Anterior cingulate cortex (tissue), 58 donors: ENCODE measurements around the gene PKP2.

Source experiments
- DNase-seq, 58 donors: peaks; one replicate each; lab custom pipeline; 2025; lab: John Stamatoyannopoulos, UW

Gene PKP2

GRCh38 chr12:32896432-32897280 is at the start of gene PKP2:
Gene PKP2 (minus strand): TSS chr12:32896777. CDS start chr12:32896731, 46 bp downstream.
- DNase-seq = peak in 19 of 58 donors; percentile 2 to 54 (median 19)

DNA sequence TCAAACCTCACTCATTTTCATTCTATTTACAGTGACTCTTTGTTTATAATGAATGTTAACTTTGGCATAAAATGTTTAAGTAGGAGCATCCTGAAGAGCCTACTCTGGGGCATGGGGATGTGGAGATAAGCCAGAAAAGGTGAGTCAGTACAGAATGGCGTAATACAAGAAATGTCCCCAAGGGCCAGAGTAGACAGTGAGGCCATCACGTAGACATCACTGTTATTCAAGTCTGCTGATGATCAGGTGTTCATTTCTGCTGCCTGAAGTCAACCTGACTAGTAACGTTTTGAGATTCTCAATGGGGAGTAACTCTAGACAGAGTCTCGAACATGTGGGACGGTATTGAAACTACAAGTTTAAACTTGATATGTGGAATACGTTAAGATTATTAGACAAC is 47.6 kb upstream of the PKP2 start:
- DNase-seq = no peak

DNA sequence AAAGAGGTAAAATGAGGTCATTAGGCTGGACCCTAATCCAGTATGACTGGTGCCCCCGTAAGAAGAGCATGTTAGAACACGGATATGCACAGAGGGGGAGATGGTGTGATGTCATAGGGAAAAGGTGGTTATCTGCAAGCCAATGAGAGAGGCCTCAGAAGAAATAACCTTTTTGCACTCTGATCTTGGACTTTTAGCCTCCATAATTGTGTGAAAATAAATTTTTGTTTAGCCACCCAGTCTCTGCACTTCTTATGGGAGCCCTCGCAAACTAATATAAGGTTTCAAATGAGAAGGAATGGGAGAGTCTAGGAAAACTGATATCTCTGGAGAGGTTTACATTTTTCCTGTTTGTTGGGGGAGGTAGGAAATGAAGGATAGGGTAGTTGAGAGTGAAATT is 43.2 kb upstream of the PKP2 start:
- no peak for DNase-seq

DNA sequence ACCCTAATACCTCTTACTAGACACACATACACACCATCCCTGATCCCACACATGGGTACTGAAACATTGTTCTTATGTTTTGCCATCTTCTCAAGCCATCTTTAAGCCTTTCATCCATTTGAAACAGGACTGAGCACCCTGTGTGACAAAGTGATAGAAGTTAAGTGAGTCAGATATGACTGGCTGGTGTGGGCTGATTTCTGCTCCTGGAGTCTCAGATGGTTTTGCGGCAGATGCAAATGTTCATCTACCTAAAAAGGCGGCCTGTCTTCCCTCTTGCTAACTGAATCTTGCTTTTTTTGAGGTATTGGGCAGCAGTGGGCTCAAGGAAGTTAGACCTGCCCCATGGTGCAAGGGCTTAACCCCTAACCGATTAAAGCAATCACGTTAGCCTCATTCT is 30.4 kb upstream of the PKP2 start:
- DNase-seq = no peak

DNA sequence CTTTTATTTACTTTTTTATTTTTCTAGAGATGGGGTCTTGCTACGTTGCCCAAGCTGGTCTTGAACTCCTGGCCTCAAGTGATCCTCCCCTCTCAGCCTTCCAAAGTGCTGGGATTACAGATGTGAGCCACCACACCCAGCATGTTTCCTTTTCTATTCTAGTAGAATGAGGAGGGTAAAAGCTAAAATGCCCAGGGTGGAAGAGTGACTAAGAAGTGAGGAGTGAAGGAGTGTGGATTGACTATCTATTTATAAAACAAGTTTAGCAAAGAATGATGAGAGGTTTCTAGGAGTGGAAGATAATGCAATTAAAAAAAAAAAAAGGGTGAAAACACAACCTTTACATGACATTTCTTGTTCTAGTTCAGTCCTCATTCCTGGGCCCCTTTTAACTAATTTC is 29.8 kb upstream of the PKP2 start:
- no peak for DNase-seq

GRCh38 chr12:32922546-32923297 is 26.1 kb upstream of the PKP2 start:
- DNase-seq = no peak

- no peak for DNase-seq
Measured at GRCh38 chr12:32921397-32921796, 24.8 kb upstream of the PKP2 start.

DNA sequence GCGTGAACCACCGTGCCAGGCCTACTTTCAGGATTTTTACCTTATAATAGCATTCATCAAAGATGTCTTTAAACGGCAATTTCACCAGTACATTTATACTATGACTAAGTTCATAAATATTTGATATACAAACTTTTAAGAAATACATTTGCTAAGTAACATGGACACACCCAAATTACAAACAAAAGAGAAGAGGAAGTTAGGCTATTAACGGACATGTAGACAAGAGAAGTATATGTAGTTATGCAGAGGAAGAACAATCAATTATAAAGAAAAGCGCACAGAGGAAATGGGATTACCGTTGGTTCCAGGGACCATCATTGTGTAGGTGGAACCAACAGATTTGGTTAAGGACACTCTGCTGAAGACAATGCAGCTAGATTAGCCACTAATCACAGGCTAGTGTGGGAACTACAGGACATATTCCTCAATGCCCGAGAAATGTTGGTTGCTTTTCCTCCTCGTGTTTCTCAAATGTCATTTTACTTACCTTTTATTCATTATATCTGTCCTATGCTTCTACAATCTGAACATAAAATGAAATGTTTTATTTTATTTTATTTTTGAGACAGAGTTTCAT is 24.0 kb upstream of the PKP2 start:
- no peak for DNase-seq

DNA sequence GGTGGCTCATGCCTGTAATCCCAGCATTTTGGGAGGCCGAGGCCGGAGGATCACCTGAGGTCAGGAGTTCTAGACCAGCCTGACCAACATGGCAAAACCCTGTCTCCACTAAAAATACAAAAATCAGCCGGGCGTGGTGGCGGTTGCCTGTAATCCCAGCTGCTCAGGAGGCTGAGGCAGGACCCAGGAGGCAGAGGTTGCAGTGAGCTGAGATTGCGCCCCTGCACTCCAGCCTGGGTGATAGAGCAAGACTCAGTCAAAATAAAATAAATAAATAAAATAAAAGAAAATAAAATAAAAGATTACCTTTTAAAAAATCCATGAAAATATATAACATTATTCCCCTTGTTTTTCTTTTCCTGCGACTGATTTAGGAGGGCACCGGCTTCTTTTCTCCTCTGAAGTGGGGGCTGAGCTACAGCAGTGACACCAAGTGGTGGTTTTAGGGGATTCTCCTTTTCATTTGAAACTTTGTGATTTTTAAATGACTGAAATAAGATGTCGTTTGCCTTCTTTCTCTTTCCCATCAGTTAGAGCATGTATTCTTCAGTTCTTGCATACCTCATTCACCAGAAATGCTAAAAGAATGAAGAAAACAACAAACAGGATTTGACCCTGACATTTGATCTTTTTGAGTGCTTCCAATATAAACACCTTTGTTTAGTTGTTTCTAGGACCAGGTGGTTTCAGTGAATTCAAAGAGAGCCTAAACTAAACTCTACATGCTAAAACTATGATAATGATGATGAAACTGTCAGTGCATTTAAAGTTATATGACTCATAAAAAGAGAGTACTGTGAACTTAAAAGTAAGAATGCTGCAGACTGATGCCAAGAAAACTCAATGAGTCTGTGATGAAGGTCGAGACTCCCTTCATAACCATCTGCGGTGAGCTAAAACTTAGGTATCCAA is 22.6 kb upstream of the PKP2 start:
- DNase-seq = peak in 5 of 58 donors; percentile 1 to 20 (median 7)

DNA sequence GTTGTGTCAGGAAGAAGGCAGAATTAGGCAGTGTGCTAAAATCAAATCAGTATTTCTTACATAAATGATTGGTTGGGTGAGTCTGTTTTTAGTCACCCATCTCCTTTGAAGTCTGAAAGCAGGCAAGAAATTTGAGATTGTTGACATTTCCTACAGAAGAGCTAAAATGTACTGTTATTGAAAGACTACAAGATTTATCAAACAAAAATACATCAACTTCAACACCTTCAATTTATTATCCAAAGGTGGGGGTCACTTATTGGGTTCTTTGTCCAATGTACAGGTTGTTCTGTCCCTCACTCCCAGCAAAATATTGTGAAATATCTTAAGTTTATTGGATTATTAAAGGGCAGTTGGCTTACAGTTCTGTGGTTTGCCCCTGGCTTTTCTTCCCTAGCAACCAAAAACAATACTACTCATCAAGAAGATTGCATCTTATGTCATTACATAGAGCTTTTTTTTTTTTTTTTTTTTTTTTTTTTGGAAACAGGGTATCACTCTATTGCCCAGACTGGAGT is 20.6 kb upstream of the PKP2 start:
- DNase-seq = no peak

- no peak for DNase-seq
Measured at GRCh38 chr12:32907898-32908476, 11.4 kb upstream of the PKP2 start.

DNA sequence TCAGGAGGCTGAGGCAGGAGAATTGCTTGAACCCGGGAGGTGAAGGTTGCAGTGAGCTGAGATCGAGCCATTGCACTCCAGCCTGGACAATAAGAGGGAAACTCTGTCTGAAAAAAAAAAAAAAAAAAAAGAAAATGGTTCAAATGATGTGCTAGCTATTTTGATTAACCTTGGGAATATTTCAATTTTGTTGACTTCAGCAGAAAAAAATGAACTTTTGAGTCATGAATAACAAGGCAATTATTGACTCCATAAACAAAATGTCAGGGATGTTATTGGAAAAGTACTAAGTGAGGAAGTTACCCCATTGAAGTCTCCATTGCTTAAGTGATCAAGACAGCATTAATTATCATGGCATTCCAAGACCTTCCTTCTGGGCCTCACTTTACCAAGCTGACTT is 10.6 kb upstream of the PKP2 start:
- no peak for DNase-seq

- no peak for DNase-seq
Measured at GRCh38 chr12:32906399-32907165, 10.0 kb upstream of the PKP2 start.

GRCh38 chr12:32903763-32904162 is 7.2 kb upstream of the PKP2 start:
- no peak for DNase-seq

DNA sequence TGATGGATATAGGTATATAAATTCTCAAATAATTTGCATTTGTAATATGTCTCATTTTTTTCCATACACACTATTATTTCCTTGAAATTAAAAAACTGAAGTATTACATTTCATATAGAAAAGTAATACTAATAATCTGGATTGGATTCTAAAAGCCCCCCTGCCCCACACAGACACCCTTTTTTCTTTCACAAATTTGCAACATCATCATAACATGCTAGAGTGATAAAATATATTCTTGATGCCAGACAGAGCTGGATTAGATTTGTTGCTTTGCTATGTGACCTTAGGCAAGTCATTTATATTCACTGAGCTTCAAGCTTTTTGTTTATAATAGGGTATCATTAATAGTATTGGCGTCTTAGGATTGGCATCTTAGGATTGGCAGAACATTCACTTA is 6.7 kb upstream of the PKP2 start:
- DNase-seq = no peak

DNA sequence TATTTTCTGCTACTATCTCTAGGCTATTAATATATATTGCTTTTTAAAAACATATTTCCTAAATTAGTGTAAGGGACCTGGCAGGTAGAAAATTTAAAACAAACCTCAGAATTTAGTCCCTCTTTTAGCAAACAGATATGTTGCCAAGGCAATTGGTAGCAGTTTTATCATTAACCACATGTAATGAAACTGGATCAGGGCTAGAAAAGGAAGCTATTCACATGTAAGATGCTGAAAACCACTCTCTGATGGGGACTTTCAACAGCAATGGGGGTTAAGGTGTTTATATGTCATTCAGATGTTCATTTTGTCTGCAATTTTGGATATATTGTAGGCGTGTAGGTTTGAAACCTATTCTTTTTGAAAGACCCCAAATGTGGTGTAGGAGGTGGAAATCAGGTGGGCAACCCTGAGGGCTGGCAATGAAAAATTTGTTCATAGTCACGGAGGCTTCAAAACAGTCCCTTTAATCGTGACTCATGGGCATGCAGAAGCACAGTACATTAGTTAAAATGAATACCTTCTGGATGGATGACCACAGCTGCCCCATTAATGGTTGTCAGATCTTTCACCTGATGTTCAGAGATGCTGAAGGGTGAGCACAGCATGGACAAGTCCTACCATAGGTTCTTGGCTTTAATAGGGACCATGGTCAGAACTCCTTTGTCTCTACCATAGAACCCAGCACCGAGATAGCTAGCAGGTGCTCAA is 5.9 kb upstream of the PKP2 start:
- no peak for DNase-seq

DNA sequence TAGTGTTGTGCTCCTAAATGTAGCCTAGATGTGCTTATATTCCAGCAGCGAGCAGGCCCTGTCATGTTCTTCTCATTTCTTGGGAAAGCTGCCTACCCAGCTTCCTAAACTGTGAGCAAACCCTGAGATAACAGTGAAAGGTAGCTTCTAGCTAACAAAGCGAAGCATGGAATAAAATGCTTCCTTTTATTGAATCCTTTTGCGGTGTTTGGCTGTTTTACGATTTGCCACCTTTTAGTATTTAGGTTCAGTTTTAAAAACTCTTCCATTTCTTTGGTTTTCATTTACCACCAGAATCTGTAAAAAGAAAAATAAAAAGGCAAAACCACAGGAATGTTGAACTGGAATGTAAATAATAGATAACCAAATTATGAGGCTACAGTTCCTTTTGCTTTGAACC is 5.0 kb upstream of the PKP2 start:
- DNase-seq = no peak
